ENCODE results near the gene CRACDL.

Gene CRACDL

GRCh38 chr2:98799375-98800329, 136.4 kb downstream of the CRACDL start:
- DNase-seq = no peak

- no peak for DNase-seq
Observed at GRCh38 chr2:98796775-98797544, 139.1 kb downstream of the CRACDL start.

GRCh38 chr2:98795891-98796676, 139.9 kb downstream of the CRACDL start:
- no peak for DNase-seq

GRCh38 chr2:98793897-98794830, 141.9 kb downstream of the CRACDL start:
- DNase-seq = no peak

GRCh38 chr2:98793275-98793674, 142.8 kb downstream of the CRACDL start:
- no peak for DNase-seq

- no peak for DNase-seq
Observed at GRCh38 chr2:98790221-98790620, 145.8 kb downstream of the CRACDL start.

GRCh38 chr2:98787700-98788099, 148.3 kb downstream of the CRACDL start:
- DNase-seq = no peak

- DNase-seq = no peak
Observed at GRCh38 chr2:98786179-98786578, 149.8 kb downstream of the CRACDL start.

- DNase-seq = no peak
Observed at GRCh38 chr2:98782570-98782969, 153.5 kb downstream of the CRACDL start.

GRCh38 chr2:98781822-98782221, 154.2 kb downstream of the CRACDL start:
- no peak for DNase-seq

- no peak for DNase-seq
Observed at GRCh38 chr2:98778741-98779483, 157.1 kb downstream of the CRACDL start.

GRCh38 chr2:98778151-98778550, 157.9 kb downstream of the CRACDL start:
- no peak for DNase-seq

- DNase-seq = no peak
Observed at GRCh38 chr2:98777710-98778109, 158.3 kb downstream of the CRACDL start.

- DNase-seq = no peak
Observed at GRCh38 chr2:98777076-98777475, 158.9 kb downstream of the CRACDL start.

GRCh38 chr2:98776136-98776535, 159.9 kb downstream of the CRACDL start:
- DNase-seq = no peak

- no peak for DNase-seq
Observed at GRCh38 chr2:98775146-98775986, 160.7 kb downstream of the CRACDL start.

GRCh38 chr2:98773907-98774306, 162.1 kb downstream of the CRACDL start:
- no peak for DNase-seq

- no peak for DNase-seq
Observed at GRCh38 chr2:98773169-98773568, 162.9 kb downstream of the CRACDL start.

- DNase-seq = no peak
Observed at GRCh38 chr2:98772536-98772935, 163.5 kb downstream of the CRACDL start.

Measured in stimulated activated CD8-positive, alpha-beta memory T cell treated with anti-CD3 and anti-CD28 coated beads, Interleukin-4, amount 100 ng/mL, for 48 hours (primary cell).